ENCODE results near the gene EFNA3.

Gene EFNA3

GRCh38 chr1:155083052-155083541, 4.5 kb downstream of the EFNA3 start:
- no peak for DNase-seq (ENCODE audit: low read depth, low spot score)

DNA sequence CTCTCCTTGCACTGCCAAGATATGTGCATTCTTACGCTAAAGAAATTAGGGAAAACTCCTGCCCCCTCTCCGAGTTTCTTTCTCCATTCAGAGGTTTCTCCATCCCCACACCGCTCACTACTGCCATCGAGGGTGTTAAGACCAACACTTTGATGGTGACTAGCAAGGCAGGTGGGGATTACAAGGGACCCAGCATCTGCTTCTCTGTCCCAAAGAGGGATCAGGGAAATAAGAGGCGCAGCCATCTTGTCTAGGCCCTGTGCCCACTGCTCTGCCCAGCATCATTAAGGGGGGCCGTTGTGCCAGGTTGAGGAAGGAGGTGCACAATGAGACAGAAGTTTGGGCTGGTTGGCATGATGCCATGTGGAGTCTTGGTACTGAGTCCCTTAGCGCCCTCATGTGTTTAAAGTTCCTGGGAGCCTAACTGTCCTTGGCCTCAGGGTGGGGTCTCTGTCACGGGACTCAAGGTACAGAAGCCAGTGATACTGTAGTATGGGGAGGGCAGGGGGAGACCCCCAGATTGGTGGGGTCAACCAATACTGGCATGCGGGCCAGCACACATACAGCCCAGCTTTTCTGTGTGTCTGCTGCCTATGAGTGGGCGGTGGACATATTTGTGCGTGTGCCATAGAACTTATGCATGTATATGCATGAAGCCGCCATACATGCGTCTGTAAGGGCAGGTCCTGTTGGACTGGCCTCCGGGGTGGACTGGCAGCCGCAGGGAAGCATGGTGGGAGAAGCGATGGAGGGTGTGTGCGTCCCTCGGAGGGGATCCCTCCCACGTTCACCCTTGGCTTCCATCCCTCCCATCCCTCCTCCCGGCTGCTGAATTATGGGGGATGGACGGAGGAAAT, 5.5 kb downstream of the EFNA3 start:
- no peak for DNase-seq (ENCODE audit: low read depth, low spot score)

DNA sequence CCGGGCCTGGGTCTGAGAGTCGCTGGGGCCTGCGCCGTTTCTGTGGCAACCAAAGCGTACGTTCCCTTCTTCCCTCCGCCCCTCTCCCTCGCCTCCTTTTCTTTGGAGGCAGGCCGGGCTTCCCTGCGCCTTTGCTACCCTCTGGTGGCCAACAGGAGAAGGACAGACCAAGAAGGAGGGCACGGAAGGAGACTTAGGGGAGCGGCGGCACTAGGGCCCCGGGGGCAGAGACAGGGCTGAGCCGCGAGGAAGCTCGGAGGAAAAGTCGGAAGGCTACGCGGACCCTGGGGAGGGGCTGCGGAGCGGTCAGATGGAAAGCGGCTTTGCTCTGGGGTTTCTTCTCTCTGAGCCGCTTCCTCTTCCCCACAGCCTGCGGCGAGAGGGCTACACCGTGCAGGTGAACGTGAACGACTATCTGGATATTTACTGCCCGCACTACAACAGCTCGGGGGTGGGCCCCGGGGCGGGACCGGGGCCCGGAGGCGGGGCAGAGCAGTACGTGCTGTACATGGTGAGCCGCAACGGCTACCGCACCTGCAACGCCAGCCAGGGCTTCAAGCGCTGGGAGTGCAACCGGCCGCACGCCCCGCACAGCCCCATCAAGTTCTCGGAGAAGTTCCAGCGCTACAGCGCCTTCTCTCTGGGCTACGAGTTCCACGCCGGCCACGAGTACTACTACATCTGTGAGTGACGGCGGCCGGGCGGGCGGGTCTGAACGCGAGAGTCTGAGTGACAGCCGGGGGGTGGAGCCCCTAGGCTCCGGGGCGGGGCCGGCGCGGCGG, 6.3 kb downstream of the EFNA3 start:
- peak; percentile 79 for DNase-seq (ENCODE audit: low read depth, low spot score)

- peak; percentile 53 for DNase-seq (ENCODE audit: low read depth, low spot score)
Observed at GRCh38 chr1:155085504-155086127, 7.0 kb downstream of the EFNA3 start.

- DNase-seq (ENCODE audit: low read depth, low spot score), result peak; percentile 59
Observed at GRCh38 chr1:155086128-155086741, 7.6 kb downstream of the EFNA3 start.

- no peak for DNase-seq (ENCODE audit: low read depth, low spot score)
Observed at GRCh38 chr1:155086856-155087535, 8.4 kb downstream of the EFNA3 start.

GRCh38 chr1:155091071-155092051, 12.7 kb downstream of the EFNA3 start:
- peak; percentile 63 for DNase-seq (ENCODE audit: low read depth, low spot score)

DNA sequence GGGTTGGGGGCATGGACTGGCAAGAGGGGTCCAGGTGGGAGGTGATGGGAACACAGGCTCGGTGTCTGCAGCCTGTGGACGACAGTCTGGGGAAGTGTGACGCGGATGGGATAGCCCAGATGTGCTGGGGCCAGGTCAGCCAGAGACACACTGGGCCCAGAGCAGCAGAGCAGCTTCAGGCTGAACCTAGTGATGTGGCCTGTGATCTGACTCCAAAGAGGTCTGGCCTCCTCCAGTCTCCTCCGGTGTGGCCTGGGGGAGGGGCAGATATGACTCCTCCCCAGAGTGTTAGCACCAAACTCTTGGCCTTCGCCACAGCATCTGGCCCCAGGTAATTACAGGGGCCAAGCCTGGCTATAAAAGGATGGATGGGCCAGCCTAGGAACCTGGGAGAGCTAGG, 13.5 kb downstream of the EFNA3 start:
- no peak for DNase-seq (ENCODE audit: low read depth, low spot score)

DNA sequence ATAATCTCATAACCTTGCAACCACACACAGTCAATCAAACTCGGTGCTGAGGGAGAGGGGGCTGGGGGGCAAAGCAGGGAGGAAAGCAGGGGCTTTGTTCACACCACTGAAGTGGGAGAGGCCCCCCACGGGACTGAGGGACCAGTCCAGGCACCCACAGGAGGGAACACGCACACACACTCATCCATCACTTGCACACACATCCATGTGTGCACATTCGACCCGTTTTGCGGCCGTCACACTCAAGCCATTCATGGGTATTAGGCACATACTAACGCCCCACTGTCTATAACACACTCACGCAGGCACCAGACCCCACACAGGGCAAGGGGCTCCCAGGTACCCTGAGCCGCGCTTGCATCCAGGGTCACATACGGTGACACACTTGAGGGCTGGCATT, 14.0 kb downstream of the EFNA3 start:
- DNase-seq (ENCODE audit: low read depth, low spot score), result no peak

GRCh38 chr1:155093911-155094621, 15.4 kb downstream of the EFNA3 start:
- no peak for DNase-seq (ENCODE audit: low read depth, low spot score)

DNA sequence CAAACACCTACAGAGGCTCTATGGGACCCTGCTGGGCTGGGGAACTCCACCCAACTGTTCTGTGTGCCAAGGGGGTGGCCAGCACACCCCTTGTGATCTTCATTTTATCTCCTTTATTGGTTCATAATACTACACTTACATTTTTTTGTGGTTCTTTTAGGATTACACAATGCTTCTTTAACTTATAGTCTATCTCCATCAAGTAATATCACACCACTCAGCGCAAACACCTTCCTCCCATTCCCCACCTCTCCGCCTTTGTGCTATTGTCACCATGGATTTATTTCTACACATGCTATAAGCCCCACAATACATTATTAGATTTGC, 15.9 kb downstream of the EFNA3 start:
- no peak for DNase-seq (ENCODE audit: low read depth, low spot score)

DNA sequence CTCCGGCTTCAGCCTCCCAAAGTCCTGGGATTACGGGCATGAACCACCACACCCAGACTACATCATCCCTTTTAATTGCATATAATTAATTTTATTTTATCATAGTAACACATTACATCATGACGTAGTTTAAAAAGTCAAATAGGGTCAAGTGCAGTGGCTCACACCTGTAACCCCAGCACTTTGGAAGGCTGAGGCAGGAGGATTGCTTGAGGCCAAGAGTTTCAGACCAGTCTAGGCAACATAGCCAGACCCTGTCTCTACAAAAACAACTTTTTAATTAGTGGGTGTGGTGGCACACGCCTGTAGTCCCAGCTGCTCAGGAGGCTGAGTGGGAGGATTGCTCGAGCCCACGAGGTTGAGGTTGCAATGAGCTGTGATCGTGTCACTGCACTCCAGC, 20.7 kb downstream of the EFNA3 start:
- no peak for DNase-seq (ENCODE audit: low read depth, low spot score)

DNA sequence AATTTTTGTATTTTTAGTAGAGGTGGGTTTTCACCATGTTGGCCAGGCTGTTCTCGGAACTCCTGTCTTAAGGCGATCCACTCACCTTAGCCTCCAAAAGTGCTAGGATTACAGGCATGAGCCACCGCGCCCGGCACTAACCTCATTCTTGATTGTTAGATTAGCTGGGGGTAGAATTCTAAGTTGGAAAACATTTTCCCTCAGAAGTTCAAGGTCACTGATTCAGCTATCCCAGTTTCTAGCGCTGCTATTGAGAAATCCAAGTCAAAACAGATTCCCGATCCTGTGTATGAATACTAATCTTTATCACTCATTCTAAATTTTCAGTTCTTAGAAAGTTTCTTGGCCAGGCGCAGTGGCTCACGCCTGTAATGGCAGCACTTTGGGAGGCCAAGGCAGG, 24.7 kb downstream of the EFNA3 start:
- DNase-seq (ENCODE audit: low read depth, low spot score), result no peak

- DNase-seq (ENCODE audit: low read depth, low spot score), result no peak
Observed at GRCh38 chr1:155104605-155105534, 26.2 kb downstream of the EFNA3 start.

GRCh38 chr1:155105604-155106011, 27.0 kb downstream of the EFNA3 start:
- DNase-seq (ENCODE audit: low read depth, low spot score), result no peak

DNA sequence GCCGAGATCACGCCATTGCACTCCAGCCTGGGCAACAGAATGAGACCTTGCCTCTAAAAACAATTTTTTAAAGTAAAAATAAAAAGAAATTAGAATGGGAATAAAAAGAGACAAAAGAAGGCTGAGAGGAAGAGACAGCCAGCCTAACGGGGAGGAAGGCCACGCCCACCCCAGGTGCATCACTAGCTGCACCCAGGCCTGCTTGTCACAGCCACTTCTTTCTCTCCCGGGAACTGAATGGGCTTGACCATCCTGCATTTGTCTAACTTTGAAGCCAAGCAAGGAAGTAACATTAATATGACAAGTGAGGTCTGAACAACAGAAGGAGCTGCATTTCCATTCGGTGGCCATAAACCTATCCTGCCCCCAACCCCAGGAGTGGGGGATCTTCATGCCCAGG, 28.2 kb downstream of the EFNA3 start:
- DNase-seq (ENCODE audit: low read depth, low spot score), result no peak

GRCh38 chr1:155107309-155108264, 28.9 kb downstream of the EFNA3 start:
- no peak for DNase-seq (ENCODE audit: low read depth, low spot score)

Data from activated naive CD8-positive, alpha-beta T cell treated with anti-CD3 and anti-CD28 coated beads, Interleukin-2, amount 50 U/mL, for 16 hours (primary cell).